HepG2 (cell line): ENCODE results near the gene KIAA0319L. TPM values are rescaled to one million over a fixed set of nuclear protein-coding genes. Genes with fewer than 3 reads are reported as not detected.

Source experiments
- ATAC-seq: fragments of 200-7000 bp; cut with Tn5 transposase; 3 replicates; pipeline ENCODE4 v1.9.1; 2020; ENCODE audit warnings: mild to moderate bottlenecking, moderate library complexity
- BruUV-seq: library from RNA; stranded (reverse); fragments of 400-500 nt; replicated peaks from 2 replicates; lab custom pipeline; 2021; lab: Mats Ljungman, UMichigan
- CTCF ChIA-PET: fragments of 300-600 bp; formaldehyde crosslinking; extraction: SDS; loops from one replicate; lab custom pipeline; 2021; ENCODE audit warnings: low total read pairs, inconsistent platforms, low intra/inter-chr PET ratio; lab: Yijun Ruan, JAX
- POLR2A ChIA-PET: fragments of 350-600 bp; sonication (Branson Sonifier 250); formaldehyde crosslinking; loops from one replicate; lab custom pipeline; 2020; ENCODE audit warnings: antibody characterized with exemption, inconsistent platforms; lab: Yijun Ruan, JAX
- DNase-seq: peaks from one replicate; pipeline ENCODE4 v3.0.0-alpha.2; 2015; ENCODE audit warnings: low spot score
- FAIRE-seq: peaks from 3 replicates; lab custom pipeline; 2011; peaks lifted over from hg19 to GRCh38; lab: Jason Lieb, UNC
- H2AFZ ChIP-seq: one replicate; pipeline ENCODE4 v1.6.1; 2011; ENCODE audit warnings: low read length, inconsistent platforms
- H3K27ac ChIP-seq: fragments of 300-600 bp; 3 replicates; pipeline ENCODE4 v1.8.0; 2011; ENCODE audit warnings: mixed run types, mild to moderate bottlenecking, mixed read lengths, low read length, inconsistent platforms; ENCODE audit not compliant: insufficient read depth; ENCODE audit errors: extremely low read length
- H3K27me3 ChIP-seq, 2 experiments: fragments of 200-600 bp in 1 of 2; 2 replicates in 1 of 2; 3 replicates in 1 of 2; pipeline versions ENCODE4 v1.6.0 to v1.8.0; 2011; ENCODE audit warnings: low read length in 2 of 2, mild to moderate bottlenecking in 2 of 2, moderate library complexity in 2 of 2, inconsistent platforms in 1 of 2; ENCODE audit not compliant: insufficient read depth in 2 of 2, control insufficient read depth in 1 of 2
- H3K36me3 ChIP-seq, 2 experiments: fragments of 200-600 bp in 1 of 2; replicated peaks in 1 of 2; 2 replicates in 1 of 2; 3 replicates in 1 of 2; pipeline versions ENCODE4 v1.5.1 to v1.8.0; 2011; ENCODE audit warnings: low read length in 2 of 2, inconsistent platforms in 1 of 2; ENCODE audit not compliant: insufficient read depth in 2 of 2, control insufficient read depth in 1 of 2
- H3K4me1 ChIP-seq: 2 replicates; pipeline ENCODE4 v1.5.1; 2012; ENCODE audit warnings: low read length, inconsistent platforms; ENCODE audit not compliant: insufficient read depth
- H3K4me2 ChIP-seq: 2 replicates; pipeline ENCODE4 v1.6.0; 2011; ENCODE audit warnings: low read depth, low read length, inconsistent platforms
- H3K4me3 ChIP-seq, 3 experiments: fragments of 200-600 bp in 1 of 3; sonication (generic), shearing (Covaris generic) in 1 of 3; replicated peaks in 1 of 3; 2 replicates each; pipeline ENCODE4 v1.5.1; 2011 to 2016; ENCODE audit warnings: low read length in 3 of 3, inconsistent platforms in 2 of 3, low read depth in 2 of 3, mild to moderate bottlenecking in 2 of 3, control low read depth in 1 of 3, mixed read lengths in 1 of 3; ENCODE audit not compliant: insufficient read depth in 1 of 3
- H3K79me2 ChIP-seq: one replicate; pipeline ENCODE4 v1.6.1; 2011; ENCODE audit warnings: low read length, inconsistent platforms; ENCODE audit not compliant: insufficient read depth
- H3K9ac ChIP-seq: 2 replicates; pipeline ENCODE4 v1.6.0; 2011; ENCODE audit warnings: mild to moderate bottlenecking, low read depth, low read length, inconsistent platforms; ENCODE audit not compliant: insufficient read depth
- H3K9me3 ChIP-seq: 2 replicates; pipeline ENCODE4 v1.5.1; 2012; ENCODE audit warnings: mild to moderate bottlenecking, low read length
- H4K20me1 ChIP-seq: 2 replicates; pipeline ENCODE4 v1.6.0; 2011; ENCODE audit warnings: inconsistent platforms, mild to moderate bottlenecking, low read length, moderate library complexity; ENCODE audit not compliant: insufficient read depth
- HDAC2 ChIP-seq: sonication (generic); formaldehyde crosslinking; IDR thresholded peaks from 2 replicates; pipeline ENCODE4 v1.4.0; 2020; ENCODE audit warnings: missing genetic modification reagents
- IKZF1 ChIP-seq: fragments of 450-650 bp; IDR thresholded peaks from 2 replicates; pipeline ENCODE4 v1.7.1; 2016
- MEIS2 ChIP-seq: sonication (generic); formaldehyde crosslinking; IDR thresholded peaks from 2 replicates; pipeline ENCODE4 v1.9.0; 2021; ENCODE audit warnings: mild to moderate bottlenecking, missing genetic modification reagents
- NPAS2 ChIP-seq: sonication (generic); formaldehyde crosslinking; IDR thresholded peaks from 2 replicates; pipeline ENCODE4 v1.8.0; 2022; ENCODE audit warnings: mild to moderate bottlenecking, missing genetic modification reagents, borderline replicate concordance
- SPEN ChIP-seq: sonication (generic); formaldehyde crosslinking; IDR thresholded peaks from 2 replicates; pipeline ENCODE4 v1.5.1; 2020; ENCODE audit warnings: low read depth, mild to moderate bottlenecking, missing genetic modification reagents
- ZBTB26 ChIP-seq: IDR thresholded peaks from 2 replicates; pipeline ENCODE4 v1.6.1; 2016; ENCODE audit warnings: missing compliant biosample characterization, missing genetic modification reagents, borderline replicate concordance
- ZFAT ChIP-seq: sonication (generic); formaldehyde crosslinking; conservative IDR thresholded peaks from 2 replicates; pipeline ENCODE4 v1.8.1; 2023; ENCODE audit warnings: missing genetic modification reagents, inconsistent platforms
- ZNF20 ChIP-seq: sonication (generic); formaldehyde crosslinking; IDR thresholded peaks from 2 replicates; pipeline ENCODE4 v1.4.0; 2020; ENCODE audit warnings: mild to moderate bottlenecking, moderate library complexity, missing genetic modification reagents
- ZNF501 ChIP-seq: sonication (generic); formaldehyde crosslinking; IDR thresholded peaks from 2 replicates; pipeline ENCODE4 v1.5.1; 2020; ENCODE audit warnings: mild to moderate bottlenecking, moderate library complexity, missing genetic modification reagents
- WGBS: methylation state at CpG from one replicate; pipeline ENCODE4 v1.1.6; 2017; ENCODE audit warnings: low lambda C conversion rate; 5-methylcytosine and 5-hydroxymethylcytosine counted together
- in situ Hi-C: cut with HindIII; loops from 2 replicates; pipeline ENCODE4 v1.10.0; 2017; ENCODE audit warnings: low pct_unique_long_range_greater_than_20kb; ENCODE audit not compliant: extremely low pct_ligation_motif_present
- intact Hi-C: fragments of 100-400 bp; cut with micrococcal nuclease; formaldehyde crosslinking; loops from one replicate; pipeline ENCODE4 v1.10.0; 2022; ENCODE audit not compliant: unreplicated experiment
- polyA plus RNA-seq, 8 experiments: library from polyadenylated mRNA; depleted of rRNA in 3 of 8; stranded (reverse) in 7 of 8; unstranded in 1 of 8; fragments of >200 nt; fragmentation: Illumina TruSeq in 4 of 8; extraction: Trizol in 4 of 8; gene quantifications; 2 replicates each; pipeline versions ENCODE4 v1.2.1 to v1.2.3, GENCODE V29; 2011 to 2016; ENCODE audit warnings: low read depth in 4 of 8, missing spikeins in 1 of 8, mixed read lengths in 1 of 8; ENCODE audit not compliant: insufficient read depth in 1 of 8
- total RNA-seq, 5 experiments: library from RNA; depleted of rRNA; stranded (reverse); fragments of >200 nt; fragmentation: Illumina TruSeq; extraction: Trizol; gene quantifications; 2 replicates each; pipeline ENCODE4 v1.2.3, GENCODE V29; 2016; ENCODE audit warnings: low read depth in 1 of 5
- TF ChIP-seq, protein P1 (sequence below): sonication (generic); formaldehyde crosslinking; IDR thresholded peaks from 2 replicates; pipeline ENCODE4 v1.5.0; 2020; ENCODE audit warnings: mild to moderate bottlenecking, missing genetic modification reagents

The KIAA0319L gene
- total and polyA plus RNA-seq, 2 of the 13 experiments (the other 11 are each of a cell fraction or from before 2014, with no cell fraction given), result 33.4 to 82.6 TPM

DNA sequence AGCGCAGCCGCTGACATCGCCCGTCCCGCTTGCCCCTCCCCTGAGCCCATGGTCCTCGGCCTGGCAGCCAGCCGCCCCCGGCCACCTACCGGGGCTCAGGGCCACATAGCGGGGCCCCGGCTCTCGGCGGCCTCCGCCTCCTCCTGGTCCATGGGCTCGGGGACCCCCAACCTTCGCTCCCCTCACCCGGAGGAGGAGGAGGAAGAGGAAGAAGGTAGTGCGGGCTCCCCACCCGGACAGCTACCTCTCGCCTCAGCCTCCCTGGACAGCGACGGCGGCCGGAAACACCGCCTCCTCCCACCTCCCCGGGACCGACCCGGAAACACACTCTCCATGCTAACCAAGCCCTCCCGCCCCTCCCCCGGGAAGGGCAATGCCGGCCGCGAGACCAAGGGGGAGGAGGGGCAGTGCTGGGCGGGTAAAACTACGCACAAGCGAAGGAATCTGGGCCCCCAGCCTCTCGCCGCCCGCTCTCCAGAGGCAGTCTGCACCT, at the start of gene KIAA0319L (continued):
- TF ChIP-seq IKZF1 (no peak), SPEN (CRISPR knock-in tag) (no peak), ZBTB26 (CRISPR knock-in tag) (no peak), ZNF20 (CRISPR knock-in tag) (no peak)

- Histone ChIP-seq H3K4me2 (no peak overlapping the region), H3K4me1 (no peaks in the 10 kb centered on the region), H3K9ac (no peak overlapping the region), H3K4me3 (no peak overlapping the region), H3K36me3 (peaks cover 28 to 83% of the 10 kb centered on the region in 2 experiments), H3K27me3 (no peaks in the 10 kb centered on the region), H4K20me1 (0 out of 2 replicates have a peak, but pooled peaks cover 2% of the 10 kb centered on the region), H2AFZ (no peak overlapping the region), H3K9me3 (no peaks in the 10 kb centered on the region), H3K79me2 (peaks cover 9% of the 10 kb centered on the region), H3K27ac (no peak overlapping the region)
- BruUV-seq, result no TSS peak
- ChIA-PET POLR2A (no interaction called here), CTCF (no interaction called here)
- no peak for ATAC-seq
- no peak for FAIRE-seq
- TF ChIP-seq, protein P1, sequence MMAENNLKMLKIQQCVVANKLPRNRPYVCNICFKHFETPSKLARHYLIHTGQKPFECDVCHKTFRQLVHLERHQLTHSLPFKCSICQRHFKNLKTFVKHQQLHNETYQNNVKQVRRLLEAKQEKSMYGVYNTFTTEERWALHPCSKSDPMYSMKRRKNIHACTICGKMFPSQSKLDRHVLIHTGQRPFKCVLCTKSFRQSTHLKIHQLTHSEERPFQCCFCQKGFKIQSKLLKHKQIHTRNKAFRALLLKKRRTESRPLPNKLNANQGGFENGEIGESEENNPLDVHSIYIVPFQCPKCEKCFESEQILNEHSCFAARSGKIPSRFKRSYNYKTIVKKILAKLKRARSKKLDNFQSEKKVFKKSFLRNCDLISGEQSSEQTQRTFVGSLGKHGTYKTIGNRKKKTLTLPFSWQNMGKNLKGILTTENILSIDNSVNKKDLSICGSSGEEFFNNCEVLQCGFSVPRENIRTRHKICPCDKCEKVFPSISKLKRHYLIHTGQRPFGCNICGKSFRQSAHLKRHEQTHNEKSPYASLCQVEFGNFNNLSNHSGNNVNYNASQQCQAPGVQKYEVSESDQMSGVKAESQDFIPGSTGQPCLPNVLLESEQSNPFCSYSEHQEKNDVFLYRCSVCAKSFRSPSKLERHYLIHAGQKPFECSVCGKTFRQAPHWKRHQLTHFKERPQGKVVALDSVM (CRISPR knock-in tag), result no peak
- no peak for TF ChIP-seq HDAC2 (CRISPR knock-in tag)
- TF ChIP-seq ZNF501, result no peak
- TF ChIP-seq ZFAT (CRISPR knock-in tag), result no peak
- TF ChIP-seq NPAS2 (CRISPR knock-in tag), result no peak
- no peak for TF ChIP-seq MEIS2 (CRISPR knock-in tag)
- no peak for DNase-seq
- intact Hi-C loops, result no loop called here
- WGBS, result 97% methylated on average over 4 of the region's 4 CpGs
- in situ Hi-C loops, result no loop called here
Observed at GRCh38 chr1:35605867-35606182, 48.6 kb upstream of the KIAA0319L start.
